DOHH2 (cell line): ENCODE results near the gene RIPK3.
"Not testable (repeated sequence)": the region's sequence is repeated elsewhere in the genome, so short reads cannot be mapped to it uniquely, and the experiment has no call there.

Source experiments
- H3F3A ChIP-seq: fragments of 200-600 bp; sonication (generic), shearing (Covaris generic); 2 replicates; pipeline ENCODE4 v1.6.0; 2016; ENCODE audit warnings: antibody characterized with exemption, mild to moderate bottlenecking; ENCODE audit not compliant: control insufficient read depth, insufficient read depth
- H3K27ac ChIP-seq: fragments of 200-600 bp; sonication (generic); 2 replicates; pipeline ENCODE4 v1.5.1; 2014; ENCODE audit warnings: low read depth, mild to moderate bottlenecking, low read length, moderate library complexity
- H3K27me3 ChIP-seq: fragments of 200-600 bp; sonication (generic); 2 replicates; pipeline ENCODE4 v1.6.1; 2014; ENCODE audit warnings: mild to moderate bottlenecking, low read length, mixed read lengths; ENCODE audit not compliant: control insufficient read depth
- H3K36me3 ChIP-seq: fragments of 200-600 bp; sonication (generic); 2 replicates; pipeline ENCODE4 v1.6.1; 2014; ENCODE audit warnings: mild to moderate bottlenecking, low read length, moderate library complexity, mixed read lengths; ENCODE audit not compliant: control insufficient read depth
- H3K4me1 ChIP-seq: fragments of 200-600 bp; sonication (generic); 2 replicates; pipeline ENCODE4 v1.6.1; 2014; ENCODE audit warnings: mild to moderate bottlenecking, low read length, mixed read lengths; ENCODE audit not compliant: control insufficient read depth
- H3K4me2 ChIP-seq: fragments of 200-600 bp; sonication (generic); 2 replicates; pipeline ENCODE4 v1.6.0; 2014; ENCODE audit warnings: mild to moderate bottlenecking, low read length, moderate library complexity
- H3K4me3 ChIP-seq: fragments of 200-600 bp; sonication (generic); 2 replicates; pipeline ENCODE4 v1.5.1; 2014; ENCODE audit warnings: mild to moderate bottlenecking, low read length, mixed read lengths
- H3K79me2 ChIP-seq: fragments of 200-600 bp; sonication (generic); 2 replicates; pipeline ENCODE4 v1.6.1; 2014; ENCODE audit warnings: mild to moderate bottlenecking, low read length, mixed read lengths; ENCODE audit not compliant: control insufficient read depth
- H3K9me2 ChIP-seq: fragments of 200-600 bp; sonication (generic); replicated peaks from 2 replicates; pipeline ENCODE4 v1.6.1; 2014; ENCODE audit warnings: mild to moderate bottlenecking, low read length, mixed read lengths; ENCODE audit not compliant: control insufficient read depth
- H3K9me3 ChIP-seq: fragments of 200-600 bp; sonication (generic); 2 replicates; pipeline ENCODE4 v1.6.1; 2014; ENCODE audit warnings: antibody characterized with exemption, low read length, mixed read lengths; ENCODE audit not compliant: control insufficient read depth, insufficient read depth
- H4K20me1 ChIP-seq: fragments of 200-600 bp; sonication (generic); 2 replicates; pipeline ENCODE4 v1.6.0; 2014; ENCODE audit warnings: low read depth, mild to moderate bottlenecking, antibody characterized with exemption, low read length, moderate library complexity; ENCODE audit not compliant: control insufficient read depth, insufficient read depth
- CTCF ChIP-seq: fragments of 200-600 bp; sonication (generic); IDR thresholded peaks from one replicate; pipeline ENCODE4 v1.5.1; 2014; ENCODE audit warnings: antibody characterized with exemption, mild to moderate bottlenecking, low read depth, low read length; ENCODE audit not compliant: poor library complexity, severe bottlenecking
- EZH2phosphoT487 ChIP-seq: fragments of 200-600 bp; sonication (generic); IDR thresholded peaks from 2 replicates; pipeline ENCODE4 v1.6.1; 2017; ENCODE audit warnings: borderline replicate concordance, mild to moderate bottlenecking, antibody characterized with exemption, low read length, moderate library complexity, mixed read lengths

RIPK3 gene

GRCh38 chr14:24360281-24360680 lies 20.5 kb upstream of the RIPK3 start:
- TF ChIP-seq EZH2phosphoT487 (no peak), CTCF (no peak)
- H3K4me3 ChIP-seq: no peak overlapping the region
- no peaks in the 10 kb centered on the region for H3K79me2 ChIP-seq
- H3K4me1 ChIP-seq: peaks cover 6% of the 10 kb centered on the region
- H4K20me1 ChIP-seq: no peaks in the 10 kb centered on the region
- no peaks in the 10 kb centered on the region for H3K9me3 ChIP-seq
- no peak overlapping the region for H3K27ac ChIP-seq
- no peak overlapping the region for H3K4me2 ChIP-seq
- H3K36me3 ChIP-seq: no peaks in the 10 kb centered on the region
- no peaks in the 10 kb centered on the region for H3F3A ChIP-seq
- no peaks in the 10 kb centered on the region for H3K9me2 ChIP-seq
- no peaks in the 10 kb centered on the region for H3K27me3 ChIP-seq

GRCh38 chr14:24356208-24356607 lies 16.4 kb upstream of the RIPK3 start:
- peaks cover 4% of the 10 kb centered on the region; the same call in 1 of the 2 replicates for H3K4me1 ChIP-seq
- no peak overlapping the region for H3K27ac ChIP-seq
- H3K36me3 ChIP-seq: no peaks in the 10 kb centered on the region
- no peaks in the 10 kb centered on the region for H3K9me2 ChIP-seq
- no peaks in the 10 kb centered on the region for H3K9me3 ChIP-seq
- no peaks in the 10 kb centered on the region for H3K79me2 ChIP-seq
- H3F3A ChIP-seq: no peaks in the 10 kb centered on the region
- no peak overlapping the region for H3K4me3 ChIP-seq
- H4K20me1 ChIP-seq: no peaks in the 10 kb centered on the region
- no peak overlapping the region for H3K4me2 ChIP-seq
- TF ChIP-seq CTCF: no peak
- TF ChIP-seq EZH2phosphoT487: no peak
- H3K27me3 ChIP-seq: peaks cover 15% of the 10 kb centered on the region

GRCh38 chr14:24355009-24355408 lies 15.2 kb upstream of the RIPK3 start:
- H3K4me1 ChIP-seq: peaks cover 4% of the 10 kb centered on the region; the same call in 1 of the 2 replicates
- H3K4me2 ChIP-seq: no peak overlapping the region
- no peaks in the 10 kb centered on the region for H4K20me1 ChIP-seq
- TF ChIP-seq EZH2phosphoT487 (no peak), CTCF (no peak)
- no peak overlapping the region for H3K4me3 ChIP-seq
- no peaks in the 10 kb centered on the region for H3K36me3 ChIP-seq
- H3K27ac ChIP-seq: no peak overlapping the region
- no peaks in the 10 kb centered on the region for H3K9me2 ChIP-seq
- no peaks in the 10 kb centered on the region for H3K9me3 ChIP-seq
- H3F3A ChIP-seq: no peaks in the 10 kb centered on the region
- peaks cover 22% of the 10 kb centered on the region for H3K27me3 ChIP-seq
- H3K79me2 ChIP-seq: no peaks in the 10 kb centered on the region

GRCh38 chr14:24354482-24354825 lies 14.7 kb upstream of the RIPK3 start:
- not testable (repeated sequence) for H3K79me2 ChIP-seq, H3K4me1 ChIP-seq, H3K4me2 ChIP-seq, H4K20me1 ChIP-seq, H3K36me3 ChIP-seq, H3K27ac ChIP-seq, H3F3A ChIP-seq, H3K4me3 ChIP-seq, H3K9me3 ChIP-seq, H3K9me2 ChIP-seq
- peaks cover 27% of the 10 kb centered on the region for H3K27me3 ChIP-seq
